Astrocyte (in vitro differentiated cells and primary cell): ENCODE data around the gene N4BP2L1. TPM values are rescaled to one million over a fixed set of nuclear protein-coding genes. Genes with fewer than 3 reads are reported as not detected.
A peak's percentile ranks its signal among the peaks of the same experiment; 100 is the strongest.

Source experiments
- DNase-seq: peaks from one replicate; pipeline ENCODE4 v3.0.0-alpha.2; 2010; ENCODE audit warnings: low read depth
- FAIRE-seq: peaks from 2 replicates; lab custom pipeline; 2011; peaks lifted over from hg19 to GRCh38; lab: Jason Lieb, UNC
- H2AFZ ChIP-seq: 2 replicates; pipeline ENCODE4 v1.6.0; 2012; ENCODE audit warnings: low read depth, low read length, inconsistent platforms
- H3K27ac ChIP-seq: 2 replicates; pipeline ENCODE4 v1.5.1; 2011; ENCODE audit warnings: low read depth, low read length, inconsistent platforms
- H3K27me3 ChIP-seq: 2 replicates; pipeline ENCODE4 v1.6.0; 2011; ENCODE audit warnings: low read length, inconsistent platforms; ENCODE audit not compliant: insufficient read depth
- H3K36me3 ChIP-seq: 2 replicates; pipeline ENCODE4 v1.5.1; 2011; ENCODE audit warnings: low read length, inconsistent platforms; ENCODE audit not compliant: insufficient read depth
- H3K4me1 ChIP-seq: 2 replicates; pipeline ENCODE4 v1.5.1; 2011; ENCODE audit warnings: low read length, inconsistent platforms; ENCODE audit not compliant: insufficient read depth
- H3K4me2 ChIP-seq: 2 replicates; pipeline ENCODE4 v1.6.0; 2012; ENCODE audit warnings: low read length, inconsistent platforms
- H3K4me3 ChIP-seq: 2 replicates; pipeline ENCODE4 v1.5.1; 2011; ENCODE audit warnings: low read depth, mild to moderate bottlenecking, low read length, inconsistent platforms; ENCODE audit not compliant: insufficient read depth
- H3K79me2 ChIP-seq: 2 replicates; pipeline ENCODE4 v1.6.0; 2012; ENCODE audit warnings: mild to moderate bottlenecking, low read length, inconsistent platforms; ENCODE audit not compliant: insufficient read depth
- H3K9ac ChIP-seq: 2 replicates; pipeline ENCODE4 v1.6.0; 2012; ENCODE audit warnings: mild to moderate bottlenecking, low read length, inconsistent platforms
- H3K9me3 ChIP-seq: 2 replicates; pipeline ENCODE4 v1.5.1; 2012; ENCODE audit warnings: low read depth, mild to moderate bottlenecking, low read length, inconsistent platforms; ENCODE audit not compliant: insufficient read depth
- H4K20me1 ChIP-seq: 2 replicates; pipeline ENCODE4 v1.6.0; 2012; ENCODE audit warnings: low read length, inconsistent platforms; ENCODE audit not compliant: insufficient read depth
- H3K27ac Mint-ChIP-seq: one replicate; pipeline ENCODE4 v1.8.0; 2021; ENCODE audit warnings: mild to moderate bottlenecking, mixed read lengths; ENCODE audit not compliant: unreplicated experiment
- H3K27me3 Mint-ChIP-seq: one replicate; pipeline ENCODE4 v1.8.0; 2021; ENCODE audit warnings: low read depth, mixed read lengths; ENCODE audit not compliant: unreplicated experiment
- H3K36me3 Mint-ChIP-seq: one replicate; pipeline ENCODE4 v1.8.0; 2021; ENCODE audit warnings: low read depth, mixed read lengths; ENCODE audit not compliant: unreplicated experiment
- H3K4me1 Mint-ChIP-seq: one replicate; pipeline ENCODE4 v1.8.0; 2021; ENCODE audit warnings: low read depth, mixed read lengths; ENCODE audit not compliant: unreplicated experiment
- H3K4me3 Mint-ChIP-seq: one replicate; pipeline ENCODE4 v1.8.0; 2021; ENCODE audit warnings: mild to moderate bottlenecking, moderate library complexity, mixed read lengths; ENCODE audit not compliant: unreplicated experiment
- H3K9me3 Mint-ChIP-seq: one replicate; pipeline ENCODE4 v1.8.0; 2021; ENCODE audit warnings: mild to moderate bottlenecking, mixed read lengths; ENCODE audit not compliant: unreplicated experiment
- EZH2 ChIP-seq: IDR thresholded peaks from 2 replicates; pipeline ENCODE4 v1.6.1; 2012; ENCODE audit warnings: mild to moderate bottlenecking, low read length, inconsistent platforms; ENCODE audit not compliant: insufficient read depth
- total RNA-seq: library from RNA; stranded (reverse); gene quantifications from 2 replicates; pipeline ENCODE4 v1.2.1, GENCODE V29; 2021
- TF ChIP-seq, protein P1 (sequence below): IDR thresholded peaks from 2 replicates; pipeline ENCODE4 v1.5.1; 2011; ENCODE audit warnings: low read depth, mild to moderate bottlenecking, inconsistent platforms, low read length, moderate library complexity; ENCODE audit not compliant: insufficient read depth

Gene N4BP2L1
- total RNA-seq, 1 donor from 2014 or later: 2.2 TPM

DNA sequence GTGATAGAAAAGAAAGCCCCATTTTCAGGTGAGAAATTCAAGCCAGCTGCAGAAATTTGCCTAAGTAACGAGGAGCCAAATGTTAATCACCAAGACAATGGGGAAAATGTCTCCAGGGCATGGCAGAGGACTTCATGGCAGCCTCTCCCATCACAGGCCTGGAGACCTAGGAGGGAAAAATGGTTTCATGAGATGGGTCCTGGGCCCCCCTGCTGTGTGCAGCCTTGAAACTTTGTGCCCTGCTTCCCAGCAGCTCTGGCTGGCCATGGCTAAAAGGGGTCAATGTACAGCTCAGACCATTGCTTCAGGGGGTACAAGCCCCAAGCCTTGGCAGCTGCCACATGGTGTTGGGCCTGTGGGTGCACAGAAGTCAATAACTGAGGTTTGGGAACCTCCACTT, 9.9 kb downstream of the N4BP2L1 start:
- Histone ChIP-seq H3K4me2 (no peak overlapping the region), H3K4me1 (no peaks in the 10 kb centered on the region), H3K27ac (no peak overlapping the region), H3K9me3 (peaks cover 5% of the 10 kb centered on the region), H4K20me1 (no peaks in the 10 kb centered on the region), H3K4me3 (no peak overlapping the region), H3K27me3 (no peaks in the 10 kb centered on the region), H3K36me3 (no peaks in the 10 kb centered on the region), H3K9ac (no peak overlapping the region), H2AFZ (no peak overlapping the region), H3K79me2 (no peaks in the 10 kb centered on the region)
- Mint-ChIP-seq H3K9me3 (peaks cover 13% of the 10 kb centered on the region), H3K36me3 (peaks cover 18% of the 10 kb centered on the region), H3K27me3 (no peaks in the 10 kb centered on the region), H3K4me3 (no peak overlapping the region), H3K27ac (no peak overlapping the region), H3K4me1 (no peaks in the 10 kb centered on the region)
- DNase-seq: no peak
- TF ChIP-seq, protein P1, sequence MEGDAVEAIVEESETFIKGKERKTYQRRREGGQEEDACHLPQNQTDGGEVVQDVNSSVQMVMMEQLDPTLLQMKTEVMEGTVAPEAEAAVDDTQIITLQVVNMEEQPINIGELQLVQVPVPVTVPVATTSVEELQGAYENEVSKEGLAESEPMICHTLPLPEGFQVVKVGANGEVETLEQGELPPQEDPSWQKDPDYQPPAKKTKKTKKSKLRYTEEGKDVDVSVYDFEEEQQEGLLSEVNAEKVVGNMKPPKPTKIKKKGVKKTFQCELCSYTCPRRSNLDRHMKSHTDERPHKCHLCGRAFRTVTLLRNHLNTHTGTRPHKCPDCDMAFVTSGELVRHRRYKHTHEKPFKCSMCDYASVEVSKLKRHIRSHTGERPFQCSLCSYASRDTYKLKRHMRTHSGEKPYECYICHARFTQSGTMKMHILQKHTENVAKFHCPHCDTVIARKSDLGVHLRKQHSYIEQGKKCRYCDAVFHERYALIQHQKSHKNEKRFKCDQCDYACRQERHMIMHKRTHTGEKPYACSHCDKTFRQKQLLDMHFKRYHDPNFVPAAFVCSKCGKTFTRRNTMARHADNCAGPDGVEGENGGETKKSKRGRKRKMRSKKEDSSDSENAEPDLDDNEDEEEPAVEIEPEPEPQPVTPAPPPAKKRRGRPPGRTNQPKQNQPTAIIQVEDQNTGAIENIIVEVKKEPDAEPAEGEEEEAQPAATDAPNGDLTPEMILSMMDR: no peak
- no peak for TF ChIP-seq EZH2
- FAIRE-seq: no peak

DNA sequence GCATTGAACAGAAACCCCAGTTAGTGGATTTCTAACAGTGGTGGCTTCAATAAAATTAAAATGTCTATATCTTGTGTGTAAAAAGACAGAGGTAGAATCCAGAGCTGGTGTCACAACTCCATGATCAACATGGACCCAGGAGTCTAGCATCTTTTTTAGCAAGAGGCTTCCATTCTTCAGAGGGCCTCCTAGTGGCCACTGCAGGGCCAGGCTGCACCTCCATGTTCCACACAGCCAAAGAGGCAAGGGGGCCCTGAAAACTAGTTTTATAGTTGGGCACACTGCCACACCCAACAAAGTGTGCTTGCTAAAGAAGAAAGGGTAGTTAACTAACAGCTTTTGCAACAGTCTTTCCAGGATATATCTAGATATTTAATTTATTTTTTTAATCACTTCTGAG, 12.9 kb downstream of the N4BP2L1 start:
- Histone ChIP-seq H3K4me3 (no peak overlapping the region), H3K4me1 (peaks cover 3% of the 10 kb centered on the region), H3K27me3 (no peaks in the 10 kb centered on the region), H3K9ac (no peak overlapping the region), H3K4me2 (no peak overlapping the region), H3K36me3 (no peaks in the 10 kb centered on the region), H3K27ac (no peak overlapping the region), H2AFZ (no peak overlapping the region), H3K79me2 (no peaks in the 10 kb centered on the region), H4K20me1 (no peaks in the 10 kb centered on the region), H3K9me3 (peaks cover 4% of the 10 kb centered on the region)
- no peak for TF ChIP-seq EZH2
- TF ChIP-seq, protein P1: peak; percentile 38
- Mint-ChIP-seq H3K4me1 (no peaks in the 10 kb centered on the region), H3K9me3 (peaks cover 11% of the 10 kb centered on the region), H3K27me3 (no peaks in the 10 kb centered on the region), H3K36me3 (peaks cover 15% of the 10 kb centered on the region), H3K4me3 (no peak overlapping the region), H3K27ac (no peak overlapping the region)
- FAIRE-seq (no peak), DNase-seq (no peak)

DNA sequence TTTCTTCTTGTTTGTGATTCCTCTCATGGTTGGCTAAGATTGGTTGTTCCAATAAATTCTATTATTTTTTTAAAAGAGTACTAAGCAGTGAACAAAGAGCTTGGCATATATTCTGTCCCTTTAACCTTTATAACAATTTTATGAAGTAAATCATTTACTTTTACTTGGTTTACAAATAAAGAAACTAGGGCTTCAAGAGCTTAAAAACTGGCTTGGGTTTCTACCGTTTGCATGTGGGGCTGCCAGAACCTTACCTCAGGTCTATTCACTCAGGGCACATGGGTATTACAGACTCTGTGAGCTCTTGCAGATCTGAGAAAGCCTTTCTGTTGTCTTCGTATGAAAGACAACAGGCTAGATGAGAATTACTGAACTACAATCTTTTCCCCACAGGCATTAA, 13.3 kb downstream of the N4BP2L1 start:
- FAIRE-seq (no peak), DNase-seq (no peak)
- Histone ChIP-seq H3K9ac (no peak overlapping the region), H3K79me2 (no peaks in the 10 kb centered on the region), H3K36me3 (no peaks in the 10 kb centered on the region), H3K4me1 (peaks cover 8% of the 10 kb centered on the region), H3K4me3 (no peak overlapping the region), H2AFZ (no peak overlapping the region), H3K27ac (no peak overlapping the region), H3K4me2 (no peak overlapping the region), H3K27me3 (no peaks in the 10 kb centered on the region), H4K20me1 (no peaks in the 10 kb centered on the region), H3K9me3 (no peaks in the 10 kb centered on the region)
- Mint-ChIP-seq H3K27me3 (no peaks in the 10 kb centered on the region), H3K4me1 (peaks cover 3% of the 10 kb centered on the region), H3K27ac (no peak overlapping the region), H3K9me3 (peaks cover 8% of the 10 kb centered on the region), H3K4me3 (no peak overlapping the region), H3K36me3 (peaks cover 11% of the 10 kb centered on the region)
- no peak for TF ChIP-seq EZH2
- TF ChIP-seq, protein P1: no peak
